GM11168 (cell line): ENCODE results near the gene DPYSL4.
"Not testable (repeated sequence)": the region's sequence is repeated elsewhere in the genome, so short reads cannot be mapped to it uniquely, and the experiment has no call there.

ENCODE experiments used
- in situ Hi-C: fragments of 300-500 bp; cut with MboI; formaldehyde crosslinking; loops from one replicate; pipeline ENCODE4 v1.12.0; 2022; ENCODE audit warnings: low sequenced_read_pairs; ENCODE audit not compliant: unreplicated experiment

DPYSL4 gene

GRCh38 chr10:132203256-132204077 lies 16.7 kb downstream of the DPYSL4 start:
- in situ Hi-C loops = no loop called here

DNA sequence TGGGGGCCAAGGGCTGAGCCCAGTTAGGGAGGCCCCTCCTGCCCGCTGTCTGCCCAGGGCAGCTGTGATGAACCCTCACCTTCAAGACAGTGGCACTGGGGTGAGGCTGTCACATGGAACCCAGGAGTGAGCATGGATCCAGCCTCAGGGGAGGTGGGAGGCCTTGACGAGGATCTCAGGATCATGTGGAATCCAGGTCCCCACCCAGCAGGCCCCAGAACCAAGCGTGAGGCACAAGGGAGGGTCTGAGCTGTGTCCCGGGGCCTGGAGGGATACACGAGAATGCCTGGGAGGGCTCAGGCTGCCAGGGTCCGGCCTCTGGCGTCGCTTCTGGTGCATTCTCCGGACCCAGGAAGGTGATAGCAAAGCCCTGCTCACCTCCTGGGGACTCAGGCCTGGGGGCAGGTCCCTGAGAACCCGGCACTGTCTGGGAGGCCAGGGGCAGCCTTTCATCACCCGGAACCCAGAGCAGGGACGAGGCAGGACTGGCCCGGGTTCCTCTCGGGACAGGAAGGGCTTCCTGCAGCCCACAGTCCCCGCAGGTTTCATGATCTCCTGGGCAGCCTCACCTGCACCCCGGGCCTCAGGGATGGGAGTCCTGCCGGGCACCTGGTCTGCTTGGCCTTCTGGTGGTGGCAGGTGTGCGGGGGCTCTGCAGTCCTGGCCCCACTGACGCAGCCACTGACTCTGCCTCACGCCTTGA lies 17.5 kb downstream of the DPYSL4 start:
- in situ Hi-C loops = no loop called here

DNA sequence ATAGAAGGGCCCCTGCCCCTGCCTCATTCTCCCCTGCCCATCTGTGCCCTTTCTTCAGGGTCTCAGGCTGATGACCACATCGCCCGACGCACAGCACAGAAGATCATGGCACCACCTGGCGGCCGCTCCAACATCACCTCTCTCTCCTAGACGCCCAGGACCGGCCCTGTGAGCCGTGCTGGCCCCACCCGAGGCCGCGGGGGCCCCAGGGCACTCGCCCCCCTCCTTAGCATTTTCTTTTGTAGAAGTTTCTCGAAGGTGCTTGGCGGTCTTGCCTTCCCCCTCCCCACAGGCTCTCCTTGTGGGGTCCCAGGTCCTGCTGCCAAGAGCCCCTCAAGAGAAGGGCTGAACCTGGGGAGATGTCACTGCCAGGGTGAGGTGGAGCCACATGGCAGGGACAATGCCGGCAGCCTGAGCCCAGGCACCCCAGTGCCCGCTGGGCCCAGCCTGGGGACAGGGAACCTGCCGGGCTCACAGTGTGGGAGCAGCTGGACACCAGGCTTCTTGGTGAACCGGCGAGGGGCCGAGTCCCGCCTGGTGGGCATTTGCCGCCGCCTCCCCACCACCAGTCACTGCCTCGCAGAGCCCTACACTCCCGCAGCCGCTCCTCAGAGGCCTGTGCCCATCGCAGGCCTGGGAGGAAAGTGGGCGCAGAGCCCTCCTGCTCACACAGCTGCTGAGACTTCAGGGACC lies 18.2 kb downstream of the DPYSL4 start:
- in situ Hi-C loops = no loop called here

DNA sequence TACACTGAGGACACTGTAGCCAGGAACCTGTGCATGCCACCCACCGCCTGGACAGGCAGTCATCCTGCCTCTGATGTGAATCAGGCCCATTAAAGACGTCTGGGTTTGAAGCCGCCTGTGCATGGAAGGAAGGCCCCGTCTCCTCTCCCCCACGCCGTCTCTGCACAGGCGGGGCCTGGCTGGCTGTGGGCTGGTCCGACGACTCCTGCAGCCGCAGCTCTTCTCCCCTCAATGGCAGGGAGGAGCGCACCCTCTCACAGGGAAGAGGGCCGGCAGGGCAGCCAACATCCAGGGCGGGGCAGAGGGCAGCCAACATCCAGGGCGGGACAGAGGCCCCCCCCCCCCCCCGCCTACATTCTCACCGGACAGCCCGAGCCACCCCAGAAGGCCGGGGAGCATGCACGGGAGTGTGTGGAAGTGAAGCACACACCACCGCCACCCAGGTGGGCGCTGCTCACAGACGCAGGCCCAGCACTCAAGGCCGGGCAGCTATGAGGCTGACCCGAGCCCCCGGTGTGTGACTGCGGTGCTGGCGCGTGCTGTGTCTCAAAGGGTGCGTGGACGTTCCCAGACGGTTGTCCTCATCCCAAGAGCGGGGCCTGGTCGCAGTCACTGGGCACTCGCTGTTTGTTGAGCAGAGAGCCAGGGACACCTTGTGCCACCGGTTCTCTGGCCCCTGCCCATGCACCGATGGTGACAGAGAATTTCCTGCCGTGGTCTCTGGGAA lies 19.1 kb downstream of the DPYSL4 start:
- in situ Hi-C loops = no loop called here

DNA sequence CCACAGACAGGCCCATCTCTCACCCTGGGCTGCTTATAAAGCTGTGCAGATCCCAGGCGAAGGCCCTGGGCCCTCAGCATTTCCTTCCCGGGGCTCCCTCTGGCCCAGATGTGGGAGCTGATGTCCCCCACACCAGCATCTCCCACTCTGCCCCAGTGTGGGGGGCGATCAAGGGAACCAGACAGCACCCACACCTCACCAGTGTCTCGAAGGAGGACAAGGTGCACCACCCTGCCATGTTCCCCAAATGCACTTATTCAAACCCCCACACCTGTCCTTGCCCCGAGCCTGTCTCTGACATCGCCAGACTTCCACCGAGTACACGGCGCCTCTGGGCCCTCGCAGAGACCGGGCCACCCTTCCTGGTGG lies 19.6 kb downstream of the DPYSL4 start:
- in situ Hi-C loops = no loop called here

DNA sequence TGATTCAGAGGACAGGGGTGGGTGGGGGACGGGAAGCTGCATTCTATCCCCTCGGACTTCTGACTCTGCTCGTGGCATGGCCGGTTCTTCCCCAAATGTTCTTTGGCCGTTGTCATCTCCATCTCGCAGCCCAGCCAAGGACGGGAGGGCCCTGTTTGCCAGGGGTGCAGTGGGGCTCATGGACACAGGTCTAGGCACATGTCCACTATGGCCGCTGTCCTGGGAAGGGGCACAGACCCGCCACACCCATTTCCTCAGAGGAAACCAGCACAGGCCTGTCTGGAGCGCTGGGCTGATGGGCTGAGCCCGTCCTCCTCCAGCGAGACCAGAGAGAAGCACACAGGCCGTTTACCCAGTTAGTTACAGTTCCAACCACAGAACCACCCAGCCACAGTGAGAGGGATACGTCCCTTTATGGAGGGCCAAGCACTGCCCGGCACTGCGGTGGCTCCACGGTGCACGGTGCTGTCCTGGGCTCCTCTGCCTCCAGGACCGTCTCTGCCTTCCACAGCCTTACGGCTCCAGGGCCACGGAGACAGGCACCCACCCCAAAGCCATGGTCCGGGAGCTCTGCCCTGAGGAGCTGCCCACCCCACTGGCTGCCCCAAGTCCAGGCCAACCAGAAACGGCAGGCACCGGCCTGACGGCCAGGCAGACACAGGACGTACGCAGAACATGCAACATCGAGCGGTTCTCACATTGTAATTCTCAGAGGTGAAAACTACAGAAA lies 20.2 kb downstream of the DPYSL4 start:
- in situ Hi-C loops = no loop called here

GRCh38 chr10:132207536-132208461 lies 21.1 kb downstream of the DPYSL4 start:
- in situ Hi-C loops = no loop called here

- in situ Hi-C loops = no loop called here
Observed at GRCh38 chr10:132208462-132209050, 21.8 kb downstream of the DPYSL4 start.

DNA sequence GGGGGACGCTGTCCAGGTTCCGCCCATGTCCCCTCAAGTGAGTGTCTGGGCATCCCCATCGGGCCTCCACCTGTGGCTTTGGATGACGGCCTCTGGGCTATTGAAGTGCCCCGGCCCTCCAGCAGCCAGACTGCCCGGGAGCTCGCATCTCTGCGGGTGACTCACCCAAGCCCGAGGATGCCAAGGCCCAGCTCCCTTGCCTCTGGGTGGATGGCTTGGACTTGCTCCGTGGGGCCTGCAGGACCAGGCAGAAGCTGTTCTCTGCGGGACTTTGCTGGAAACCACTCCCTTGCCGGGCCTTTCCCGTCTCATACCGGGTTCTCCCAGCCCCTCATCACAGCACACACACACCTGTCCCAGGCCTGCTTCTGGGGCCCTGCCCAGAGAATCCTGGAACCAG lies 22.4 kb downstream of the DPYSL4 start:
- in situ Hi-C loops = no loop called here

GRCh38 chr10:132209978-132210530 lies 23.3 kb downstream of the DPYSL4 start:
- in situ Hi-C loops = no loop called here

- in situ Hi-C loops = no loop called here
Observed at GRCh38 chr10:132210766-132211165, 24.0 kb downstream of the DPYSL4 start.

DNA sequence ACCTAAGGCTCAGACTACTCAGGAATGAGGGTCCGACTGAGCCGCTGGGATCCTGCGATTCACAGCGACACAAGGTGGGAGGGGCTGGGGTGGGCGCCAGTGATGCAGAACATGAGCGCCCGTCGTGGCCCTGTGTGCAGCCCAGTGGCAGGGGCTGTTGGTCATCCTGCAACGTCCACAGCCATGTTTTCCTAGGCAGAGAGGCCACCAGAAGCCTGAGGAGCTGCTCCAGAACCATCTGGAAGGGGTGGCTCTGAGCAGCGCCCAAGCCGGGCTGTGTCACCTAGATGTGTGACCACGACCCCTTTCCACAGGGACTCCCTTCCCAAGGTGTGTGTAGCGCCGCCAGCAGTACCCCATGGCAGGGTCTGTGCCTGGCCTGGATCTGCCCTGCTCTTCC lies 24.5 kb downstream of the DPYSL4 start:
- in situ Hi-C loops = no loop called here

DNA sequence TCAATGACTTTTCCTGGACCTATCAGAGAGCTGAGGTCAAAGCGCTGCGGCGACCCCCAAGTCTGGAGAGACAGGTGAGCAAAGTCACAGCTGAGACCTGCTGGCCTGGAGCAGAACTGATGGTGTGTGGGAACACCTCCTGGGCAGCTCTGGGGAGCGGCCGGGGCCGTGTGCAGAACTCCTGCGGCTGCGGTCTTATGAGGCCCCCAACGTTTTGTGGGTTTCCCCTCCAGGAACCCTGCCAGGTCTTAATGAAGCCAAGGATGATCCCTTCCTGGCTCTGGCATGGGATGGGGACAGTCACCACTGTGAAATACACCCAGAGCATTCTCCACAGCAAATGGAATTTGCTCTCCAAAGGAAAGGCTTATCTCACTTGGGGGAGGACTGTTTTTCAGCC lies 26.1 kb downstream of the DPYSL4 start:
- in situ Hi-C loops = no loop called here

GRCh38 chr10:132213917-132214316 lies 27.2 kb downstream of the DPYSL4 start:
- in situ Hi-C loops = no loop called here

DNA sequence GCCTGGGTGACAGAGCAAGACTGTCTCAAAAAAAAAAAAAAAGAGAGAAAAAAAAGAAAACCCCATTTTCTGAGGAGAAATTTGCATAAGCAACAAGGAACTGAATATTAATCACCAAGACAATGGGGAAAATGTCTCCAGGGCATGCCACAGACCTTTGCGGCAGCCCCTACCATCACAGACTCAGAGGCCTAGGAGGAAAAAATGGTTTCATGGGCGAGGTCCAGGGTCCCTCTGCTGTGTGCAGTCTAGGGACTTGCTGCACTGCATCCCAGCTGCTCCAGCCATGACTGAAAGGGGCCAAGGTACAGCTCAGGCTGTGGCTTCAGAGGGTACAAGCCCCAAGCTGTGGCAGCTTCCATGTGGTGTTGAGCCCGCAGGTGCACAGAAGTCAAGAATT lies 29.7 kb downstream of the DPYSL4 start:
- in situ Hi-C loops = not testable (repeated sequence)

DNA sequence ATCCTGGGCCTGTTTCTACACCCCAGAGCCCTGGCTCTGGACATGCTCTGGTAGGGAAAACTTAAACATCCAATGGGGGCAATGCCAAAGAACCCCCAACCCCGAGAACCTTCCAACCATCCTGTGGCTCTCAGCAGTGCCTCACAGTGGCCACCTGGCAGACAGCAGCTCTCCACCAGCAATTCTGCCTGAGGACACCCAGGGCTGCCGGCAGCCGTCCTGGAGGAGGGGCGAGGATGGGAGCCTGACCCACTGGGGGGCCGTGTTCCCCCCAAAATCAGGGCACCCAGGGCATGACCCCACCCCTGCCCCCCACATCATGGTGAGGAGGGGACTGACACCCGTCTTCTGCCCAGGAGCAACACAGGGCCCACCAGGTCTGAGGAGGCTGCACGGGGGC lies 32.7 kb downstream of the DPYSL4 start:
- in situ Hi-C loops = no loop called here

- in situ Hi-C loops = no loop called here
Observed at GRCh38 chr10:132220061-132220460, 33.3 kb downstream of the DPYSL4 start.

- in situ Hi-C loops = not testable (repeated sequence)
Observed at GRCh38 chr10:132220996-132221395, 34.2 kb downstream of the DPYSL4 start.
